ENCODE results near the gene ZBTB11.
"Not testable (repeated sequence)": the region's sequence is repeated elsewhere in the genome, so short reads cannot be mapped to it uniquely, and the experiment has no call there.

The ZBTB11 gene

GRCh38 chr3:101643009-101643844 lies 33.7 kb downstream of the ZBTB11 start:
- Histone ChIP-seq H2BK5ac (ENCODE audit: low read length) (no peak overlapping the region), H4K8ac (ENCODE audit: low read depth, low read length) (no peak overlapping the region), H3K18ac (ENCODE audit: low read length) (no peak overlapping the region), H3K9ac (ENCODE audit: low read depth, low read length, poor library complexity) (no peak overlapping the region), H3K4ac (ENCODE audit: low read length) (no peak overlapping the region), H3K23ac (ENCODE audit: low read depth, low read length, poor library complexity) (no peak overlapping the region), H2BK120ac (ENCODE audit: low read depth, low read length) (no peak overlapping the region), H2AFZ (ENCODE audit: low read length) (no peak overlapping the region), H4K91ac (ENCODE audit: low read depth, low read length, poor library complexity) (no peak overlapping the region), H3K79me1 (ENCODE audit: low read depth, low read length) (no peaks in the 10 kb centered on the region), H3K4me3 (ENCODE audit: low read length in 2 of 2) (no peak overlapping the region), H3K9me3 (replicated peaks in 1 of 2; ENCODE audit: control insufficient read depth in 2 of 2, insufficient read depth in 1 of 2, low read depth in 1 of 2, low read length in 2 of 2) (no peaks in the 10 kb centered on the region), H2BK12ac (ENCODE audit: low read length) (no peak overlapping the region), H2AK5ac (ENCODE audit: low read depth, low read length) (no peak overlapping the region), H3K27me3 (ENCODE audit: control insufficient read depth in 3 of 3, insufficient read depth in 3 of 3, low read depth in 1 of 3, low read length in 3 of 3) (no peaks in the 10 kb centered on the region), H3K4me2 (ENCODE audit: insufficient read depth, low read length, poor library complexity, severe bottlenecking) (no peak overlapping the region), H3K36me3 (replicated peaks in 1 of 2; ENCODE audit: control insufficient read depth in 2 of 2, insufficient read depth in 2 of 2, low read length in 2 of 2) (peaks cover 0 to 7% of the 10 kb centered on the region in 2 donors), H3K27ac (replicated peaks; ENCODE audit: low read length) (no peak overlapping the region), H3K4me1 (ENCODE audit: control insufficient read depth in 2 of 2, insufficient read depth in 1 of 2, low read depth in 1 of 2, low read length in 2 of 2) (peaks cover 0 to 4% of the 10 kb centered on the region in 2 donors), H2BK15ac (ENCODE audit: low read length) (no peak overlapping the region), H3K14ac (ENCODE audit: low read length) (no peak overlapping the region)
- no peak for DNase-seq (ENCODE audit: low spot score)
- no CpG with 5 or more reads among the region's 8 CpGs for WGBS, 2 donors (ENCODE audit: extremely low coverage in 2 of 2, insufficient read length in 2 of 2, insufficient replicate concordance in 1 of 2)

GRCh38 chr3:101642441-101642840 lies 34.5 kb downstream of the ZBTB11 start:
- Histone ChIP-seq H3K4me2 (ENCODE audit: insufficient read depth, low read length, poor library complexity, severe bottlenecking) (no peak overlapping the region), H3K9me3 (replicated peaks in 1 of 2; ENCODE audit: control insufficient read depth in 2 of 2, insufficient read depth in 1 of 2, low read depth in 1 of 2, low read length in 2 of 2) (no peaks in the 10 kb centered on the region), H3K36me3 (replicated peaks in 1 of 2; ENCODE audit: control insufficient read depth in 2 of 2, insufficient read depth in 2 of 2, low read length in 2 of 2) (no peaks in the 10 kb centered on the region), H4K8ac (ENCODE audit: low read depth, low read length) (no peak overlapping the region), H3K4me1 (ENCODE audit: control insufficient read depth in 2 of 2, insufficient read depth in 1 of 2, low read depth in 1 of 2, low read length in 2 of 2) (peaks cover 3 to 5% of the 10 kb centered on the region in 2 donors), H3K79me1 (ENCODE audit: low read depth, low read length) (no peaks in the 10 kb centered on the region), H2BK120ac (ENCODE audit: low read depth, low read length) (no peak overlapping the region), H2AFZ (ENCODE audit: low read length) (no peak overlapping the region), H2BK12ac (ENCODE audit: low read length) (no peak overlapping the region), H3K18ac (ENCODE audit: low read length) (no peak overlapping the region), H3K4ac (ENCODE audit: low read length) (no peak overlapping the region), H3K23ac (ENCODE audit: low read depth, low read length, poor library complexity) (no peak overlapping the region), H3K27ac (replicated peaks; ENCODE audit: low read length) (no peak overlapping the region), H4K91ac (ENCODE audit: low read depth, low read length, poor library complexity) (no peak overlapping the region), H2AK5ac (ENCODE audit: low read depth, low read length) (no peak overlapping the region), H3K4me3 (ENCODE audit: low read length in 2 of 2) (no peak overlapping the region), H3K9ac (ENCODE audit: low read depth, low read length, poor library complexity) (no peak overlapping the region), H2BK5ac (ENCODE audit: low read length) (no peak overlapping the region), H3K14ac (ENCODE audit: low read length) (no peak overlapping the region), H2BK15ac (ENCODE audit: low read length) (no peak overlapping the region), H3K27me3 (ENCODE audit: control insufficient read depth in 3 of 3, insufficient read depth in 3 of 3, low read depth in 1 of 3, low read length in 3 of 3) (no peaks in the 10 kb centered on the region)
- WGBS, 2 donors (ENCODE audit: extremely low coverage in 2 of 2, insufficient read length in 2 of 2, insufficient replicate concordance in 1 of 2), result no CpG with 5 or more reads among the region's 3 CpGs
- no peak for DNase-seq (ENCODE audit: low spot score)

- H2BK15ac ChIP-seq (ENCODE audit: low read length); H2AFZ ChIP-seq (ENCODE audit: low read length); H3K23ac ChIP-seq (ENCODE audit: low read depth, low read length, poor library complexity); H2BK5ac ChIP-seq (ENCODE audit: low read length); H3K79me1 ChIP-seq (ENCODE audit: low read depth, low read length); H3K27me3 ChIP-seq (ENCODE audit: control insufficient read depth in 3 of 3, insufficient read depth in 3 of 3, low read depth in 1 of 3, low read length in 3 of 3); H3K4ac ChIP-seq (ENCODE audit: low read length); H3K4me2 ChIP-seq (ENCODE audit: insufficient read depth, low read length, poor library complexity, severe bottlenecking); H3K4me3 ChIP-seq (ENCODE audit: low read length in 2 of 2); H3K4me1 ChIP-seq (ENCODE audit: control insufficient read depth in 2 of 2, insufficient read depth in 1 of 2, low read depth in 1 of 2, low read length in 2 of 2); H2BK120ac ChIP-seq (ENCODE audit: low read depth, low read length); H3K27ac ChIP-seq (replicated peaks; ENCODE audit: low read length); H3K9ac ChIP-seq (ENCODE audit: low read depth, low read length, poor library complexity); H4K8ac ChIP-seq (ENCODE audit: low read depth, low read length); H2AK5ac ChIP-seq (ENCODE audit: low read depth, low read length); H3K9me3 ChIP-seq (replicated peaks in 1 of 2; ENCODE audit: control insufficient read depth in 2 of 2, insufficient read depth in 1 of 2, low read depth in 1 of 2, low read length in 2 of 2); H2BK12ac ChIP-seq (ENCODE audit: low read length); H3K18ac ChIP-seq (ENCODE audit: low read length); H3K36me3 ChIP-seq (replicated peaks in 1 of 2; ENCODE audit: control insufficient read depth in 2 of 2, insufficient read depth in 2 of 2, low read length in 2 of 2); H3K14ac ChIP-seq (ENCODE audit: low read length); H4K91ac ChIP-seq (ENCODE audit: low read depth, low read length, poor library complexity); DNase-seq (ENCODE audit: low spot score): not testable (repeated sequence)
- no CpG with 5 or more reads among the region's 14 CpGs for WGBS, 2 donors (ENCODE audit: extremely low coverage in 2 of 2, insufficient read length in 2 of 2, insufficient replicate concordance in 1 of 2)
Observed at GRCh38 chr3:101641397-101642115, 35.4 kb downstream of the ZBTB11 start.

- Histone ChIP-seq H3K4me2 (ENCODE audit: insufficient read depth, low read length, poor library complexity, severe bottlenecking) (no peak overlapping the region), H3K36me3 (replicated peaks in 1 of 2; ENCODE audit: control insufficient read depth in 2 of 2, insufficient read depth in 2 of 2, low read length in 2 of 2) (no peaks in the 10 kb centered on the region), H2AK5ac (ENCODE audit: low read depth, low read length) (no peak overlapping the region), H3K4me1 (ENCODE audit: control insufficient read depth in 2 of 2, insufficient read depth in 1 of 2, low read depth in 1 of 2, low read length in 2 of 2) (peaks cover 3 to 6% of the 10 kb centered on the region in 2 donors), H3K4ac (ENCODE audit: low read length) (no peak overlapping the region), H3K23ac (ENCODE audit: low read depth, low read length, poor library complexity) (no peak overlapping the region), H3K79me1 (ENCODE audit: low read depth, low read length) (no peaks in the 10 kb centered on the region), H3K14ac (ENCODE audit: low read length) (no peak overlapping the region), H2AFZ (ENCODE audit: low read length) (no peak overlapping the region), H4K8ac (ENCODE audit: low read depth, low read length) (no peak overlapping the region), H3K27ac (replicated peaks; ENCODE audit: low read length) (no peak overlapping the region), H2BK5ac (ENCODE audit: low read length) (no peak overlapping the region), H2BK12ac (ENCODE audit: low read length) (no peak overlapping the region), H4K91ac (ENCODE audit: low read depth, low read length, poor library complexity) (no peak overlapping the region), H3K27me3 (ENCODE audit: control insufficient read depth in 3 of 3, insufficient read depth in 3 of 3, low read depth in 1 of 3, low read length in 3 of 3) (no peaks in the 10 kb centered on the region), H2BK15ac (ENCODE audit: low read length) (no peak overlapping the region), H3K4me3 (ENCODE audit: low read length in 2 of 2) (no peak overlapping the region), H2BK120ac (ENCODE audit: low read depth, low read length) (no peak overlapping the region), H3K9me3 (replicated peaks in 1 of 2; ENCODE audit: control insufficient read depth in 2 of 2, insufficient read depth in 1 of 2, low read depth in 1 of 2, low read length in 2 of 2) (no peaks in the 10 kb centered on the region), H3K9ac (ENCODE audit: low read depth, low read length, poor library complexity) (no peak overlapping the region), H3K18ac (ENCODE audit: low read length) (no peak overlapping the region)
- no CpG with 5 or more reads among the region's 10 CpGs for WGBS, 2 donors (ENCODE audit: extremely low coverage in 2 of 2, insufficient read length in 2 of 2, insufficient replicate concordance in 1 of 2)
- DNase-seq (ENCODE audit: low spot score), result no peak
Observed at GRCh38 chr3:101640256-101640655, 36.7 kb downstream of the ZBTB11 start.

Data from neuronal stem cell (in vitro differentiated cells).